HK-2 (cell line): ENCODE measurements around the gene PYROXD2.
A peak's percentile ranks its signal among the peaks of the same experiment; 100 is the strongest.

Experiments
- DNase-seq: peaks from one replicate; pipeline ENCODE4 v3.0.0-alpha.2; 2018; ENCODE audit not compliant: unreplicated experiment

Gene PYROXD2

DNA sequence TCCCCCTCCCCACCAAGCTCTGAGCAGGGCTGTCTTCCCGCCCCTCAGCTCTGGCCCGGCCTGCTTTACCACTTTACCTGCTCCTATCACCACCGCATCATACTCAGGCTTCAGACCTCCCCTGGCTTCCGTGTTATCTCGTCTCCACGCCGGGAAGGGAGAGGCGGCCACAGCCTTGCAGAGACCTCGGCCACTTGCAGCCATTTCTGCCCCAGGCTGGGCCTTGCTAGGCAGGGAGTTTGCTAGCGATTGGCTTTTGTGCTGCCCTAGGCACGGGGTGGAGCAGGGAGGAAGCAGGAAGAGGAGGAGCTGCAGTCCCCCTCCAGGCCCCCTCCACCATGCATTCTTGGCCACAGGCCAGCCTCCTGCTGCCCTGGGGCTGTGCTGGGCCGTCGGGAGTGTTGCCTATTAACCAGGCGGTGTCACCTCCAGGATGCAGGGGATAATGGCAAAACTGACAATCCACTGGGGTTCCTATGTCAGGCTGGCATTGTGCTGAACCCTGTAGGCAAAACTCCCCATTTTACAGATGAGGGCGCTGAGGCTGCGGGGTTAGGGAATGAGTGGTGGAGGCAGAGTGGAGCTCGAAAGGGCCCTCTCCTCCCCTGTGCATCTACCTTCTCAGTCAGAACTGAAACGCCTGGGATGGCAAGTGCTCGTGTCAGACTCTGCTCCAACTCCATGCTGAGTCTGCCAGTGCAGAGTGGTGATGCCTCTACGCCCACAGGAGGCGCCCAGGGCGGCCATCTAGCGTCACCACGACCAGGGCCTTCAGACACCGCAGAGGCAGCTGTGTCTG lies at the start of gene PYROXD2:
TSS of gene PYROXD2 (minus strand) at position 251 of the 799 bp plus-strand sequence. CDS start at position 204, 47 bp downstream.
- peak; percentile 96 for DNase-seq

DNA sequence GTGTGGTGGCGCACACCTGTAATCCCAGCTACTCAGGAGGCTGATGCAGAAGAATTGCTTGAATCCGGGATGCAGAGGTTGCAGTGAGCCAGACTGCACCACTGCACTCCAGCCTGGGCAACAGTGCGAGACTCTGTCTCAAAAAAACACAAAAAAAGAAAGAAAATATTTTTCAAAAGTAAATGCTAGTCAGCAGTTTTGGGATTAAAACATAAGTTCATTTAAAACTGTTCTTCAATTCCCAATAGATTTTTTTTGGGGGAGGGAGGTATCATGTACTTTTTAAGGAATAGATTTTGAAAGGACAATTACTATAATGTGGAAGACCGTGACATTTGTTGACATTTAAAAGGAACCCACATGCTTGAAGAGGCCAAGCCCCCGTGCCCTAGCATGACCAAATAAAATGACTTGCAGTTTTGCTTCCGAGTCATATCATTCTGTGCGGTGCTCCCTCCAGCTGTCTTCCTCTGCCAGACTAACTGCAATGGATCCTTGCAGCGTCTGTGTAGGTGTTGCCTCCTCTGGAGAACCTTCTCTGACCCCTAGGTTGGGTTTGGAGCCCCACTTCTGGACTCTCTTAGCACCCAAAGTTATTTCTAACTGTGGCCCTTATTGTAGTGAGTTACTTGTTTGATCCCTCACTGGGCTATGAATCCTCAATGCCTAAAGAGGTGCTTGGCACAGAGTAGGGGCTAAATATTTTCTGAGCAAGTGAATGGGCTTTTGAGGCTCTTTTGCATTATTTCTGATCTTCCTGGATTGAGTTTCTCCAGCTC lies 49.2 kb upstream of the PYROXD2 start:
- no peak for DNase-seq

DNA sequence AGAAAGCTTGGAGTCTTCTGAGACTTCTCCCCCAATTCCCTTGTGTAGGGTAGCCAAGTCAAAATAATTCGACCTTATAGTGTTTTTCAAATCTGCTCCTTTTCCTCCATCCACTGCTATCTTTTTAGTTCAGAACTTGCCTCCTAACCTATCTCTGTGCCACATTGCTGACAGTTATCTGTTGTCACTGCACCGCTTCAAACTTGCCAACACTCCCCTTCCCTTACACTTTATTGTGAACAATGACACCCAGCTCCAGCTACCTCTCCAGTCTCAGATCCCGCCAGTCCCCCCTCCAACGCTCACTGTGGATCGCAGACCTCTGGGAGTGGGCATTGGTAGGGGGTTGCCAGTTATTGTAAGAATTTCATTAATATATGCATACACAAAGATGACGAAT lies 48.0 kb upstream of the PYROXD2 start:
- no peak for DNase-seq

DNA sequence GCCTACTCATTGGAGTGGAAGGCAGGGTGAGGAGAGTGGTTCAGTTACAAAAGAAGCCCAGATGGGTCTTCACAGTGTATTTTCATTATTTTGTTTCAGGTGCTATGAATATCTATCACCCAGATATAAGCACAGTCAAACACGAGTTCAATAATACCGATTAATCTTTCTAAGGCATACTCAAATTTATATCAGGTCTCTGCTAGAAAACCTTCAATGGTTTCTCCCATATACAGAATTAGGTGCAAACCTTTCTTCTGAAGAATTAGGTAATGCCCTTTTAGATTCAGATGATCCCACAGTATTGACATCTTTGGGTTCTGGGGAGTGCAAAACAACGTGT lies 46.5 kb upstream of the PYROXD2 start:
- DNase-seq: no peak

DNA sequence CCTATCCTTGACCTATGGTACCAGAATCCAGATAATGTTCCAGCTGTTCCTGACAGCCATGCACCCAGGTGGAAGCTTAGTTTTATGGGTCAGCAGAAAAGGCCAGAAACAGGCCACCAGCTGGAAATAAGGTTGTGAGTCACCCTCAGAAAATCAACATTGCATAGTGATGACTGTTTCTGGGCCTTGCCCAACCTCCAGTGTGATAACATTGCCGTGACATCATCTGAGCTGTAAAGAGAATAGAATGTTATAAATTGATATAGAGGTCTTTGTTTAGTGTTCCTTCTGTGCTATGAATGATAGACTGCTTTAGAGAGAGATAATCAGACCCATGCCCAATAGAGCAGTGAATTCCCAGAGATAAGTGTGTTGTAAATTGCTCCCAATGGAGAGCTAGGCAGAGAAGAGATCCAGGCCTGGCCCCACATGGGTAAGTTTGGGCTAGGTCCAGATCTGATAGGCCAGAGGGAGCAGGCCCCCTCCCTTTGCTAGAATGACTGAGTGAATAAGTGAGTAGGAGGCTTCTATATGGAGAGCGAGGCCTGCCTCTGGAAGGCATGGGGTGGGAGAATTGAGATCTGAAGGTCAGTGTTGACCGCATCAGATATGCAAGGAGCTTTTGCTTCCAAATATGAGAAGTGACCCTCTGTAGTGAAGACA lies 46.0 kb upstream of the PYROXD2 start:
- peak; percentile 62 for DNase-seq

DNA sequence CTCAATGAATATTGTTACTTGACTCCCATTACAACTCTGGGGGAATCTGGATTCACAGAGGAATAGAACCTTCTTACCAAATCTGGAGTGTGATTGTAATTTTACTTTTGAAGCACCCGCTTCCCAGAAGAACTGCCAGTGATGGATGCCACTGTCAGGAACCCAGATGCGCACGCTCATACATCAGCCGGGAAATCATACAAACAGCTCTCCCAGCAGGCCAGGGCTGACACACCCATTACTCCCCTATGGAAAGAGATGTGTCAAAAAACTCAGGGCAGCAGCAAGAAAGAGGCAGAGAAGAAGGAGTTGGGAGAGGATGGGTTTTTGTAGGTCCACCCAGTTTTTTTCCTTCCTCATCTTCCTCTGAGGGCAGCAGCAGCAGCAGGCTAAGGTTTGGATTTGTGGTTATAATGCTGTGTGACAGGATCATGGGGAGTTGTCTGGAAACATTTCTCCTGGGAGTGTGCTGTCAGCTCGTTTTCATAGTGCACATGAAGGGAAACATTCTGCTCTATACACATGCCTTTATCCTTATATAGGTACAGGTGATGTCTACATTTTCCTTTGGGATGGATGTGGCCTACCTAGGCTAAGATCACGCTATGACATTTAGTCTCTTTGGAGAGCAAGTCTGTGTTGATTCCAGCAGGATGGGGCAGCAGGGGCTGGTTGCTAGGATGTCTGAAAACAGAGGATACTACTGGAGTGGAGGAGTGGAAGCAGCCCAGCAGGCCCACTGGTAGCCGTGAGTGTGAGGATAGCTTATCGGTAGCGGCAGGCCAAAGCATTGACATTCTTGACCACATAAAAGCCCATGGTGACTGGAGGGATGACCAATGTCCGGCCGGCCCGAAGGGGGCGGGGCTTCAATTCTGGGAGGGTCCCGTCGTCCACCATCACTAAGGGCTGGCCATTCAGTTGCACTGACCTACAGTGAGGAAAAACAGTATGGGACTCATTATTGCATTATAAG lies 44.1 kb upstream of the PYROXD2 start:
- no peak for DNase-seq

DNA sequence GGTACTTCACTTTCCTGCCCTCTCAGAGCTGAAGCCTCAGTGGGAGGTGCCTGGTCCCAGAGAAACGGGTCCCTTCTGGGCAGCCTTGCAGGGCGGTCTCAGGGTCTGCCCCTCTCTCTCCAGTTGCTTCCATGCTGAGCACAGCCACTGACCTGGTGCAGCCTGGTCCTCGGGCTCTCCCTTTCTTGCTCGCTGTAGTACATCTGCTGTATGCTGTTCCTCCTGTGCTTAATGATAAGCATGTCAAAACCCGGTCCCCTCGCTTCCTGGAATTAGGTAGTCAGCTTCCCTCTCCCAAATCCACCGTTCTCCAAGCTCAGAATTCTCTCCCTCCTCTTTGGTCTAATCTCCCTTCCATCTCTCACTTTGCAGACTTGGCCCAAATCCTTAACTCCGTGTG lies 42.7 kb upstream of the PYROXD2 start:
- DNase-seq: no peak

DNA sequence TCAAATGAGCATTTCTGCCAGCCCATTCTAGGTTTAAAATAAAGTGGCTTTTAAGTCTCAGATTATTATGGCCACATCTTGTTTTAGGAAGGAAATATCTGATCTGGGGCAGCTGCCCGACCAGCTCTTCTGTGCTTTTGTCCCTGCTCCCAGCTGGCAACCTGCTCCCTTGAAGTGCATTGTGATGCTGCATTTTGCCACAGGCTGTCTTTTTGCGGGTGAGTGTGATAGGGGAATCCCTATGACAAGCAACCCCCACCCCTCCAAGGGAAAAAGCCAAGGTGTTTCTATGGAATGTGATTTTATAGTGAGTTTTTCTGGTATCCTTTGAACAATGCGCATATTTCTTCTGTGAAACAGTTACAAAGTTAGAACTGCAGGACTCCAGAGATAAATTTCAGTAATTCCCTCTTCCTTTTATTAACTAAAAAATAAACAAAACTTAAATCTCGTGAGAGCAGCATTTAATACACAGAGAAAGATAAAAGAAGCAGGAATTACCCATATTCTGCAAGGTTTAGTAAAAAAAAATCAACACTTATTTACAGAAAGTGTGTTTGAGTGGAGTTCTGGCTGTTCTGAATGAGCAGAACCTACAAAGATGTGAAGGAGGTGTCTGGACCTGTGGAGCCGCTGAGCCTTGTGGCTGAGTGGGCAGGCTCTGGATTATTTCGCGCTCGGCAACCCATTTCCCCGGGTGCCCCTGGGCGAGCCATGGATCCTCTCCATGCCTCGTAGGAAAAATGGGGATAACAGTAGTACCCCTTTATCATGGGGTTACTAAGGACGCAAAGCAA lies 41.9 kb upstream of the PYROXD2 start:
- DNase-seq: no peak

DNA sequence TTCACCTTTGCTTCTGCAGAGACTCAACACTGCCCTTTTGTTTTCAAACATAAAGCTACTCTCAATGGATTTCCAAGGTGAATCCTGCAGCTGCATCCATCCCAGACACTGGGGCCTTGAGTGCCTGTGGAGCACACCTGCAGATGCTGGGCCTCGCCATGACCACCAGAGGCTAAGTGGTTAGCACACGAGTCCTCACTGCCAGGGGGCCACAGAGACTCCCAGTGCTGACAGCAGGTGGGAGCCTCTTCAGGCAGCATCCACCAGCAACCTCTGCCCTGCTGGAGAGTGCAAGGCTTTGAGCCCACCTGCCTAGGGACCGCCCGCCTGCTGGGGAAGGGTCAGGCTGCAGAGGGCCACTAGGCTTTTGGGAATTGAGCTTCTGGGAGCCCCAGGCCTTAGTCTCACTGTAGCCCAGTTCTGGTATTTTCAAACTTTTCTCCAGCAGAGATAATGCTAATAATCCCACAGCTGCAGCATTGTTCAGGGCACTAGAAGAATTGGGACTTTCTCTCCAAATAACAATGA lies 41.1 kb upstream of the PYROXD2 start:
- no peak for DNase-seq

DNA sequence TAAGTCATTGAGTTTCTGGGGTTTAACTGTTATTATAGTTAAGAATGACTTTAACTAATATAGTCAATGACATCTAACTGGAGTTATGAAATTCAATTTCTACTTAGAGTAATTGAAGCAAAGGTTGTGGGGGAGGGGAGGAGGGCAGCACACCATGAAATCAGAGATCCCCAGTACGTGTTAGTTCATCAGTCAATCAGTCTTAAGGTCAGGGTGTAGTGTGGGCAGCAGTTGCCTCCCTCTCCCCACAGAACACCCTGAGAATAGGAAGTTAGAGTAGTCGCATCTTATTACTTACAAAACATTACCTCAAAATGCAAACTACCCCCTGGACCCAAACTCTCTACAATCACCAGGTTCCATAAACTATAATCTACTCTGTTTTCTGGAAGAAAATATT lies 38.7 kb upstream of the PYROXD2 start:
- no peak for DNase-seq

DNA sequence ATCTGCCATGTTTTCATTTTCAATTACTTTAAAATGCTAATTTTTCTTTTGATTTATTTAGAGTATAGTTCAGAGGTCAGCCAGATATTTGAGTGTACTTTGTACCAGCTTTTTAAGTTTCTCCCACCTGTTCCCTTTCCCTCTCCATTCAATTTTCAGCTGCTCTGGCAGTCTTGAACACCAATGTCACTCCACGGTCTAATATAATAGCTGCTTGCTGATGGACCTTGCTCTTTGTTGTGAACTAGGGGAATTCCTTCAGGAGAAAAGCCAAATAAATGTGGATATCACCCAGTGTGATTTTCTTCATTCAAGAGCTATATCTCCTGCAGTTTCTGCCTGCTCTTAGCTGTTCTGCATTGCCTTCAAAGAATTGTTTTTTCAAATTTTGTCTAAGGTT lies 35.6 kb upstream of the PYROXD2 start:
- DNase-seq: no peak

DNA sequence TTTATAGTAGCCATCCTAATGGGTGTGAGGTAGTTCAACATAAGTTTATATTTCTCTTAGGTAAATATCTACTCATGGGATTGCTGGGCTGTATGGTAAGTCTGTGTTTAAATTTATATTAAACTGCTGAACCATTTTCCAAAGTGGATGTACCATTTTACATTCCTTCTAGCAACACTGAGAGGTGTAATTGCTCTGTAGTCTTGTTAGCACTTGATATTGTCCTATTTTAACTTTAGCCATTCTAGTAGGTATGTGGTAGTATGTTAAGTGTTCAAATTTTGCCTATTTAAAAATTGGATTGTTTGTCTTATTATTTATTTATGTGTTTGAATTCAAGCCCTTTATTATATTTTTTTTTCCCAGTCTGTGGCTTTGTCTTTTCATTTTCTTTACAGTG lies 34.3 kb upstream of the PYROXD2 start:
- DNase-seq: no peak

DNA sequence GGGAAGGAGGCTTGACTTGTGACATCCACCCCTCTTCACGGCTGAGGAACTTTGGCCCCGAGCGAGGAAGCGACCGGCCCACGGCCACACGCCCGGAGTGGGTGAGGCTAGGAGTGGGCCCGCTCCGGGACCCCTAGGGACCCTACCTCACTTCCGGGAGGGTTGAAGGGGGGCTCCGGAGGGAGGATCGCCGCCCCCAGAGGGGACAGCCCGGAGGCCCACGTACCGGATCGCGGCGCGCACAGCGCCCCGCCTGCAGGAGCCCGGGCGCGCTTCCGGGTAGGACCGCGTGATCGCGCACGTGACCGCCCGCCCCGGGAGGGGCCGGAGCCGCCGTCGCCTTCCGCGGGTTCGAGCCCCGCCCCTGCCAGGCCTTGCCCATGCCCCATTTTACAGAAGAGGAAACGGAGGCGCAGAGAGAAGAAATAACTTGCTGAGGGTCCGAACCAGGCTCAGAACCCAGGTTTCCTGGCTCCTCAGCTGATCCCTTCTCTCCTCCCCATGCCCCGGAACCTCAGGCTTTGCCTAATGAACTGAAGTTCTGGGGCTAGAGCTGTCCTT lies 31.8 kb upstream of the PYROXD2 start, which contains the start of gene HPS1:
TSS of gene HPS1 (minus strand) at position 275 of the 561 bp plus-strand sequence. CDS start 3,695 bp downstream, outside the sequence.
- DNase-seq: peak; percentile 82

DNA sequence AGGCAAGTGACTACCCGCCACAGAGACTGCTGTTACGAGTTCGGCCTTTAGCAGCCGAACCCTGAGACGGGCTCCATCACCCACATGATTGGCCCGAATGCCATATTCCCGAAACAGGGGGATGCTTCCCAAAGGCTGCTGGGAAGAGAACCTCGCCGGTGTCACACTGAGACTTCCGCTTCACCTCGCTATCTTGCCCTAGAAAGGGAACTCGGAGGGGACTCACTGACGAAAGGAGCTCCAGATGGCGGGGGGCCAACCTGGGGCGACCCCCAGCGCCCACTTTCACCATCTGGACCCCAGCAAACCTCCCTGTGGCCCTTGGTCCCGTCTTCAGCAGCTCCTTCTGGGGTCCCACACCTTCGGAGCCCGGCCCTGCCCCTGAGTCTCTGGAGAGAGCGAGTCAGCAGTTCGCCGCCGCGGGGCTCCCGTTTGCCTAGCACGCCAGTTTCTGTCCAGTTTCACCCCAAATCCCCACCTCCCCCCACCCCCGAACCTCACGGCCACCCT lies 31.2 kb upstream of the PYROXD2 start:
- no peak for DNase-seq

DNA sequence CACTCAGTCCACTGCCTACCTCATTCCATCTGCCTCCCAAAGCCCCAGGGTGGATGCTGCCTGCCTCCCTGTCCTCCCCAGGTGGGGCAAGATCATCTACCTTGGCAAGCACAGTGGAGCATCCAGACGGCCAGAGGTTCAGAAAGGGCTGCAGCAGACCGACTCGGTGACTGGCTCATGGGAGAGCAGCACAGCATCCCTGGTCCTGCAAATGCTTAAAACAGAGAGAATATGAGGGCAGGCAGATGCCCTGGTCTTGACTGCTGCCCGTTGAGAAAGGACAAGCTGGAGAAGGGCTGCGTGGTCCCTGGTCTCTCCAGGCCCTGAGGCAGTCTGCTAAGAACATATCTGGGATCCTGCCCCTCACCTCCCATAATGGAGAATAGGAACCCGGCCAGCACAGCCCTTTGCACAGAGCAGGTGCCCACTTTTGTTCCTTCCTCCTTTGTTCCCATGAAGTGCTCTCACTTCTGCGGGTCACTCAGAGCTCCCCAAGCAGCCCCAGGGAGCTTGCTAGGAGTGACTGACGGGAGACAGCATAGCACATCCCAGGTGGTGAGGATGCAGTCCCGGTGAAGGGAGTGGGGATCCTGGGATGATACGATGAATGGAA lies 30.3 kb upstream of the PYROXD2 start:
- DNase-seq: no peak

DNA sequence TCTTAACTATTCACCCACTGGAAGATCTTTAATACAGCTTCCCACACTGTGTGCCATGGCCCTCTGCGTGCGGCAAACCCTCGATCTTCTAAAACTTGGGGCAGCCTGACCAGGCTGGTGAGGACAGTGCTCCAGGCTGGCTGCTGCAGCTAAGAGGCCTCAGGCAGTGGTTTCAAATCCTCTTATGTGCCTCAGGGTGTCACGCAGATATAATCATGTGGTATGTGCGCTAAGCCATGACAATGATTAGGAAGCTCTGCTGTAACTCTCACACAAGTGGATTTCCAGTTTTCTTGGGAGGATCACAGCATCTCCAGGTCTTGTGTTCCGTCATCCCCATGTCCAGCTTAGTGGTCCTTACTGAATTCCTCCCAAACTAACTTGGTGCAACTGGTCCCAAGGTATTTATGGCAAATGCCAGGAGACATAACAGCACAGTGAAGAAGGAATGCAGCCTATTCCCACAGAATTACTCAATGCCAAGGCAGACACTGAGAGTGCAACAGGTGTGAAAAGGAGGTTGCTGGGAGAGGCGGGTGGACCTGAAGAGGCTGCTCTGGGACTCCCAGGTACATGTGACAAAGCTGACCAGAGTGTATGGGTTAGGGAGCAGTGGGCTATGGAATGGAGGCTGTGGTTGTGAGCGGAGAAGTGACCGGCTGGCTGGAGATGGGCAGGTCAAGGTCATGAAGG lies 29.5 kb upstream of the PYROXD2 start:
- DNase-seq: peak; percentile 27

DNA sequence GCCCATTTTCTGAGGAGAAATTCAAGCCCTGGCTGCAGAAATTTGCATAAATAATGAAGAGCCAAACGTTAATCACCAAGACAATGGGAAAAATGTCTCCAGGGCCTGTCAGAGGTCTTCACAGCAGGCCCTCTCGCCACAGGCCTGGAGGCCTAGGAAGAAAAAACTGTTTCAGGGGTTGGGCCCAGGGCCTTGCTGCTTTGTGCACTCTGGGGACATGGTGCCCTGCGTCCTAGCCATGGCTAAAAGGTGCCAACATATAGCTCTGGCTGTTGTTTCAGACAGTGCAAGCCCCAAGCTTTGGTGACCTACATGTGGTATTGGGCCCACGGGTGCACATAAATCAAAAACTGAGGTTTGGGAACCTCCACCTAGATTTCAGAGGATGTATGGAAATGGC lies 23.7 kb upstream of the PYROXD2 start:
- no peak for DNase-seq

DNA sequence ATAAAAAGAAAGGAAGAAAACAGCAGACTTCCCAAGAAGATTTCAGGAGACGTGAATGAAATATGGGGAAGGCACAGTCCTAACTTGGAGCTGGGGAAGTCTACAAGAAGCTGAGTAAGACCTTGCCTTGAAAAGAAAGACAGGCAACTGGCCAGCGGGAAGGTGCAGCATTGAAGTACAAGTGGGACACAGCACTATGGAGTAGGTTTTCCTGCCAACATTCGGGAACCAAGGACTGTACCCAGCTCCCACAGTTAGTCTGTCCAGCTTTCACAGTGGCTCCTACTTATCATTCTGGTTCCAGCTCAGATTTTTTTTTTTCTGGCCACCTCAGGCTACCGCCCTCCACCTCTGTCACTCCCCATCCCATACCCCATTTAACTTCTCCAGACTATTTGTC lies 21.7 kb upstream of the PYROXD2 start:
- no peak for DNase-seq

DNA sequence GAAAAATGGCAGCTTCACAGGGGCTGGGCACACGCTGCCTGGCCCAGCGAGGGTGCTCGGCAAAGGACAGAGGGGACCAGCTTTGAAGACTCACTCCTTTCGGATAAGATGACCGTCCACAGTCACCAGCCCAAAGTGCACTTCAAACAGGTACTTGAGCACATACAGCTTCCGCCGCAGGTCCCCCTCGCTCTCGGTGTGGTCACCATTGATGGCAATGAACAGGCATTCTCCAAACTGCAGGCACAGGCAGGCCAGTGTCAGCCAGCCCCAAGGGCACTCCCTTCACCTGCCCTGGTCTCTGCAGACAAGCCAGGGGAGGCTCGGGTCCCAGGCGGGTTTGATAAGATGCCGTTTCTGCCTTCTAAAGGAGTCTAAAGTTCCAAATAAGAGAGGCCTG lies 20.2 kb upstream of the PYROXD2 start:
- no peak for DNase-seq
